K562 (cell line): ENCODE data around the gene NEU1. TPM values are rescaled to one million over a fixed set of nuclear protein-coding genes. Genes with fewer than 3 reads are reported as not detected.

Source experiments
- ADNP ChIP-seq: fragments of 200-800 bp; sonication (Bioruptor generic); IDR thresholded peaks from 2 replicates; pipeline ENCODE4 v1.6.1; 2016; ENCODE audit warnings: missing genetic modification characterization, missing compliant biosample characterization
- BRF1 ChIP-seq: IDR thresholded peaks from 3 replicates; pipeline ENCODE4 v1.6.1; 2011; ENCODE audit warnings: borderline replicate concordance, mild to moderate bottlenecking; ENCODE audit not compliant: insufficient read length; ENCODE audit errors: extremely low read depth
- COPS2 ChIP-seq: fragments of 450-650 bp; conservative IDR thresholded peaks from 2 replicates; pipeline ENCODE4 v1.6.1; 2016; ENCODE audit warnings: mild to moderate bottlenecking, moderate library complexity
- CREB1 ChIP-seq, 2 experiments: sonication (generic) in 1 of 2; formaldehyde crosslinking in 1 of 2; IDR thresholded peaks; 2 replicates each; pipeline versions ENCODE4 v1.6.1 to v1.8.0; 2012 to 2022; ENCODE audit warnings: inconsistent platforms in 1 of 2, mild to moderate bottlenecking in 1 of 2, missing genetic modification reagents in 1 of 2, moderate library complexity in 1 of 2
- DDX20 ChIP-seq: fragments of 450-650 bp; IDR thresholded peaks from 2 replicates; pipeline ENCODE4 v1.6.1; 2016; ENCODE audit warnings: missing genetic modification characterization, low read depth, mild to moderate bottlenecking, missing compliant biosample characterization, moderate library complexity
- FOXA3 ChIP-seq, 2 experiments: fragments of 450-650 bp in 1 of 2; sonication (generic) in 1 of 2; formaldehyde crosslinking; IDR thresholded peaks in 1 of 2; conservative IDR thresholded peaks in 1 of 2; 2 replicates each; pipeline versions ENCODE4 v1.4.0 to v1.8.0; 2020 to 2022; ENCODE audit warnings: mild to moderate bottlenecking in 2 of 2, missing genetic modification reagents in 1 of 2
- JUND ChIP-seq, 2 experiments: IDR thresholded peaks; 2 replicates in 1 of 2; 3 replicates in 1 of 2; pipeline ENCODE4 v1.6.1; 2011; ENCODE audit warnings: borderline replicate concordance in 2 of 2, low read depth in 2 of 2, low read length in 2 of 2, improper control_type of control experiment in 1 of 2, missing biosample characterization in 1 of 2, missing genetic modification characterization in 1 of 2, missing genetic modification reagents in 1 of 2
- NRF1 ChIP-seq, 2 experiments: fragments of 450-650 bp; IDR thresholded peaks in 1 of 2; conservative IDR thresholded peaks in 1 of 2; 2 replicates each; pipeline ENCODE4 v1.6.1; 2014; ENCODE audit warnings: mild to moderate bottlenecking in 2 of 2
- POLR2A ChIP-seq: fragments of 450-650 bp; conservative IDR thresholded peaks from 2 replicates; pipeline ENCODE4 v1.6.1; 2016
- RFX5 ChIP-seq: IDR thresholded peaks from 2 replicates; pipeline ENCODE4 v1.6.1; 2011; ENCODE audit warnings: low read depth, mild to moderate bottlenecking, improper control_type of control experiment, low read length
- SMARCA5 ChIP-seq: fragments of 450-650 bp; IDR thresholded peaks from 2 replicates; pipeline ENCODE4 v1.6.1; 2016
- SOX6 ChIP-seq: fragments of 450-650 bp; IDR thresholded peaks from 2 replicates; pipeline ENCODE4 v1.6.1; 2014; ENCODE audit warnings: mild to moderate bottlenecking
- TEAD1 ChIP-seq, 2 experiments: fragments of 450-650 bp in 1 of 2; sonication (generic) in 1 of 2; formaldehyde crosslinking; IDR thresholded peaks; 2 replicates each; pipeline versions ENCODE4 v1.4.0 to v1.8.0; 2020 to 2022; ENCODE audit warnings: mild to moderate bottlenecking in 2 of 2, missing genetic modification reagents in 1 of 2
- TEAD4 ChIP-seq, 2 experiments: sonication (generic) in 1 of 2; formaldehyde crosslinking in 1 of 2; IDR thresholded peaks; 2 replicates each; pipeline versions ENCODE4 v1.6.1 to v1.8.0; 2012 to 2022; ENCODE audit warnings: borderline replicate concordance in 1 of 2, inconsistent platforms in 1 of 2, low read length in 1 of 2, mild to moderate bottlenecking in 1 of 2, missing genetic modification reagents in 1 of 2
- ZFP36 ChIP-seq: fragments of 150-350 bp; IDR thresholded peaks from 2 replicates; pipeline ENCODE4 v1.6.1; 2018; ENCODE audit warnings: low read length, low read depth; ENCODE audit not compliant: partially characterized antibody
- ZNF12 ChIP-seq: sonication (generic); formaldehyde crosslinking; IDR thresholded peaks from 2 replicates; pipeline ENCODE4 v1.4.0; 2020; ENCODE audit warnings: mild to moderate bottlenecking, missing genetic modification reagents
- ZNF224 ChIP-seq: sonication (generic); formaldehyde crosslinking; IDR thresholded peaks from 2 replicates; pipeline ENCODE4 v1.8.0; 2022; ENCODE audit warnings: mild to moderate bottlenecking, missing genetic modification reagents
- ZNF253 ChIP-seq: fragments of 250-450 bp; sonication (Bioruptor Pico); conservative IDR thresholded peaks from 2 replicates; pipeline ENCODE4 v1.6.1; 2021; ENCODE audit warnings: mild to moderate bottlenecking
- ZNF3 ChIP-seq: fragments of 250-450 bp; sonication (Bioruptor Pico); IDR thresholded peaks from 2 replicates; pipeline ENCODE4 v1.5.0; 2021; ENCODE audit warnings: mild to moderate bottlenecking, moderate library complexity
- ZNF347 ChIP-seq: fragments of 450-650 bp; formaldehyde crosslinking; IDR thresholded peaks from 2 replicates; pipeline ENCODE4 v1.4.0; 2020; ENCODE audit warnings: low read depth, mild to moderate bottlenecking, moderate library complexity
- polyA plus RNA-seq, 8 experiments: library from polyadenylated mRNA; depleted of rRNA in 4 of 8; stranded (reverse) in 5 of 8; unstranded in 3 of 8; fragments of >200 nt; fragmentation: Nextera tagmentation in 2 of 8; fragmentation: Illumina TruSeq in 1 of 8; extraction: Ambion mirVana in 2 of 8; extraction: Trizol in 1 of 8; gene quantifications; 2 replicates each; pipeline versions ENCODE4 v1.2.1 to v1.2.3, GENCODE V29; 2011 to 2014; ENCODE audit warnings: inconsistent platforms in 1 of 8, missing spikeins in 1 of 8
- total RNA-seq, 7 experiments: library from RNA; depleted of rRNA in 6 of 7; stranded (reverse); fragments of >200 nt in 6 of 7; fragmentation: Illumina TruSeq in 2 of 7; extraction: Trizol in 2 of 7; gene quantifications; 2 replicates each; pipeline versions ENCODE4 v1.2.1 to v1.2.3, GENCODE V29; 2011 to 2021; ENCODE audit warnings: low replicate concordance in 1 of 7
- TF ChIP-seq, protein P1 (sequence below): sonication (generic); formaldehyde crosslinking; IDR thresholded peaks from 2 replicates; pipeline ENCODE4 v1.8.0; 2022; ENCODE audit warnings: mild to moderate bottlenecking, missing genetic modification reagents
- TF ChIP-seq, protein P2 (sequence below), 3 experiments: IDR thresholded peaks in 2 of 3; conservative IDR thresholded peaks in 1 of 3; 2 replicates each; pipeline ENCODE4 v1.5.1; 2011 to 2012; ENCODE audit warnings: low read length in 3 of 3, mild to moderate bottlenecking in 3 of 3, control low read depth in 2 of 3, improper control_type of control experiment in 1 of 3, inconsistent platforms in 1 of 3, low read depth in 1 of 3, mixed read lengths in 1 of 3, moderate library complexity in 1 of 3; ENCODE audit not compliant: insufficient read depth in 2 of 3

The NEU1 gene
- total and polyA plus RNA-seq, 9 of the 15 experiments (the other 6 are each of a cell fraction or from before 2014, with no cell fraction given): 14.8 to 67.8 (median 51.0) TPM

DNA sequence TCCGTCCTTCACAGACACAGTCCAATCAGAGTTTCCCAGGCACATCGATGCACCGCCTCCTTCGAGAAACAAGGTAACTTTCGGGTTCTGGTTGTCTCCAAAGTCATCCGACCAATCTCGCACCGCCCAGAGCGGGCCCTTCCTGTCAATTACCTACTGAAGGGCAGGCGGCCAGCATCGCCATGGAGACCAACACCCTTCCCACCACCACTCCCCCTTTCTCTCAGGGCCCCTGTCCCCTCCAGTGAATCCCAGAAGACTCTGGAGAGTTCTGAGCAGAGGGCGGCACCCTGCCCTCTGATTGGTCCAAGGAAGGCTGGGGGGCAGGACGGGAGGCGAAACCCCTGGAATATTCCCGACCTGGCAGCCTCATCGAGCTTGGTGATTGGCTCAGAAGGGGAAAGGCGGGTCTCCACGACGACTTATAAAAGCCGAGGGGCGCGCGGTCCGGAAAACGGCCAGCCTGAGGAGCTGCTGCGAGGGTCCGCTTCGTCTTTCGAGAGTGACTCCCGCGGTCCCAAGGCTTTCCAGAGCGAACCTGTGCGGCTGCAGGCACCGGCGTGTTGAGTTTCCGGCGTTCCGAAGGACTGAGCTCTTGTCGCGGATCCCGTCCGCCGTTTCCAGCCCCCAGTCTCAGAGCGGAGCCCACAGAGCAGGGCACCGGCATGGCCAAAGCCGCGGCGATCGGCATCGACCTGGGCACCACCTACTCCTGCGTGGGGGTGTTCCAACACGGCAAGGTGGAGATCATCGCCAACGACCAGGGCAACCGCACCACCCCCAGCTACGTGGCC, 35.1 kb downstream of the NEU1 start, which contains the start of gene HSPA1B (continued):
- TF ChIP-seq CREB1 (IDR thresholded peaks at IDR 0.05): peak; percentile 63
- TF ChIP-seq CREB1 (CRISPR knock-in tag; IDR thresholded peaks at IDR 0.05): peak; percentile 58; the same call in 1 of the 2 replicates
- TF ChIP-seq ZNF224: no peak
- no peak for TF ChIP-seq BRF1
- TF ChIP-seq ADNP (tag): no peak
- TF ChIP-seq ZNF347 (CRISPR knock-in tag): peak; percentile 84; the same call in 1 of the 2 replicates
- TF ChIP-seq ZNF3 (CRISPR knock-in tag): no peak
- no peak for TF ChIP-seq SMARCA5
- TF ChIP-seq, protein P1, sequence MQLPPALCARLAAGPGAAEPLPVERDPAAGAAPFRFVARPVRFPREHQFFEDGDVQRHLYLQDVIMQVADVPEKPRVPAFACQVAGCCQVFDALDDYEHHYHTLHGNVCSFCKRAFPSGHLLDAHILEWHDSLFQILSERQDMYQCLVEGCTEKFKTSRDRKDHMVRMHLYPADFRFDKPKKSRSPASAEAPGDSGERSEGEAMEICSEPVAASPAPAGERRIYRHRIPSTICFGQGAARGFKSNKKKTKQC: peak; percentile 88
- TF ChIP-seq FOXA3 (CRISPR knock-in tag; conservative IDR thresholded peaks at IDR 0.05 in 1 of 2, IDR thresholded peaks at IDR 0.05 in 1 of 2): peak in 1 of 2 experiments; percentile 59; a peak in 2 of 4 replicates
- TF ChIP-seq SOX6: no peak
- TF ChIP-seq, protein P2, sequence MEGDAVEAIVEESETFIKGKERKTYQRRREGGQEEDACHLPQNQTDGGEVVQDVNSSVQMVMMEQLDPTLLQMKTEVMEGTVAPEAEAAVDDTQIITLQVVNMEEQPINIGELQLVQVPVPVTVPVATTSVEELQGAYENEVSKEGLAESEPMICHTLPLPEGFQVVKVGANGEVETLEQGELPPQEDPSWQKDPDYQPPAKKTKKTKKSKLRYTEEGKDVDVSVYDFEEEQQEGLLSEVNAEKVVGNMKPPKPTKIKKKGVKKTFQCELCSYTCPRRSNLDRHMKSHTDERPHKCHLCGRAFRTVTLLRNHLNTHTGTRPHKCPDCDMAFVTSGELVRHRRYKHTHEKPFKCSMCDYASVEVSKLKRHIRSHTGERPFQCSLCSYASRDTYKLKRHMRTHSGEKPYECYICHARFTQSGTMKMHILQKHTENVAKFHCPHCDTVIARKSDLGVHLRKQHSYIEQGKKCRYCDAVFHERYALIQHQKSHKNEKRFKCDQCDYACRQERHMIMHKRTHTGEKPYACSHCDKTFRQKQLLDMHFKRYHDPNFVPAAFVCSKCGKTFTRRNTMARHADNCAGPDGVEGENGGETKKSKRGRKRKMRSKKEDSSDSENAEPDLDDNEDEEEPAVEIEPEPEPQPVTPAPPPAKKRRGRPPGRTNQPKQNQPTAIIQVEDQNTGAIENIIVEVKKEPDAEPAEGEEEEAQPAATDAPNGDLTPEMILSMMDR (IDR thresholded peaks at IDR 0.05 in 2 of 3, conservative IDR thresholded peaks at IDR 0.05 in 1 of 3; ENCODE audit: insufficient read depth in 2 of 3, low read depth in 1 of 3, low read length in 3 of 3): peak in 1 of 3 experiments; percentile 15; a peak in 2 of 6 replicates
- peak; percentile 74 to 89; a peak in 3 of 4 replicates for TF ChIP-seq TEAD1 (CRISPR knock-in tag; IDR thresholded peaks at IDR 0.05)
- TF ChIP-seq POLR2A: peak; percentile 100
- TF ChIP-seq COPS2: no peak
- TF ChIP-seq NRF1 (conservative IDR thresholded peaks at IDR 0.05 in 1 of 2, IDR thresholded peaks at IDR 0.05 in 1 of 2): peak; percentile 88 to 90
- peak; percentile 67; the same call in 1 of the 2 replicates for TF ChIP-seq RFX5
- no peak for TF ChIP-seq ZNF253 (CRISPR knock-in tag)
- no peak for TF ChIP-seq DDX20 (tag)
- TF ChIP-seq ZNF12 (CRISPR knock-in tag): 0 out of 2 replicates have a peak, but pooled peaks have one; percentile 78
- no peak for TF ChIP-seq ZFP36
- TF ChIP-seq TEAD4 (IDR thresholded peaks at IDR 0.05; ENCODE audit: low read length): peak; percentile 69
- TF ChIP-seq TEAD4 (CRISPR knock-in tag; IDR thresholded peaks at IDR 0.05; ENCODE audit: borderline replicate concordance): 0 out of 2 replicates have a peak, but pooled peaks have one; percentile 66
- no peak; the same call in 1 of the 2 replicates for TF ChIP-seq JUND (IDR thresholded peaks at IDR 0.05; ENCODE audit: borderline replicate concordance, low read depth, low read length)
- TF ChIP-seq JUND (tag; IDR thresholded peaks at IDR 0.05; ENCODE audit: borderline replicate concordance, low read depth, low read length): no peak; the same call in 2 of the 3 replicates
